Gastroesophageal sphincter (tissue), 4 donors: ENCODE measurements around the gene AHI1. TPM values are rescaled to one million over a fixed set of nuclear protein-coding genes. Genes with fewer than 3 reads are reported as not detected.

Source experiments
- ATAC-seq: fragments of 150-250 bp; one replicate; pipeline ENCODE4 v1.9.1; 2016; ENCODE audit warnings: mild to moderate bottlenecking, moderate library complexity
- H3K27ac ChIP-seq, 4 donors: fragments of 200-600 bp; sonication (generic) in 3 of 4; 1 replicate in 3 of 4; 2 replicates in 1 of 4; pipeline ENCODE4 v1.5.1; 2016 to 2019
- H3K27me3 ChIP-seq: fragments of 200-600 bp; sonication (generic); one replicate; pipeline ENCODE4 v1.5.1; 2019
- H3K36me3 ChIP-seq, 2 donors: fragments of 200-600 bp; sonication (generic); one replicate each; pipeline ENCODE4 v1.5.1; 2019; ENCODE audit warnings: control low read depth in 1 of 2
- H3K4me1 ChIP-seq, 3 donors: fragments of 200-600 bp; sonication (generic); 1 replicate in 2 of 3; 2 replicates in 1 of 3; pipeline ENCODE4 v1.5.1; 2016 to 2019; ENCODE audit warnings: control low read depth in 2 of 3
- H3K4me3 ChIP-seq, 2 donors: fragments of 200-600 bp; sonication (generic); one replicate each; pipeline ENCODE4 v1.5.1; 2019; ENCODE audit warnings: mild to moderate bottlenecking in 1 of 2, moderate library complexity in 1 of 2
- H3K9me3 ChIP-seq, 3 donors: fragments of 200-600 bp; sonication (generic); one replicate each; pipeline ENCODE4 v1.5.1; 2017 to 2019; ENCODE audit warnings: control low read depth in 2 of 3
- CTCF ChIP-seq, 4 experiments: fragments of 200-600 bp in 2 of 4; fragments of 450-650 bp in 2 of 4; sonication (generic) in 1 of 4; IDR thresholded peaks; one replicate each; pipeline ENCODE4 v1.5.1; 2017 to 2019; ENCODE audit warnings: antibody characterized with exemption in 4 of 4, mild to moderate bottlenecking in 2 of 4, moderate library complexity in 2 of 4
- EP300 ChIP-seq: sonication (generic); formaldehyde crosslinking; IDR thresholded peaks from one replicate; pipeline ENCODE4 v1.6.1; 2017; ENCODE audit warnings: antibody characterized with exemption, mild to moderate bottlenecking
- POLR2A ChIP-seq, 2 donors: fragments of 450-650 bp; IDR thresholded peaks; one replicate each; pipeline ENCODE4 v1.6.1; 2017; ENCODE audit warnings: antibody characterized with exemption in 2 of 2, mild to moderate bottlenecking in 2 of 2, moderate library complexity in 1 of 2
- POLR2AphosphoS5 ChIP-seq: sonication (generic); formaldehyde crosslinking; IDR thresholded peaks from one replicate; pipeline ENCODE4 v1.6.1; 2017; ENCODE audit warnings: antibody characterized with exemption
- WGBS, 2 donors: methylation state at CpG; one replicate each; pipeline ENCODE4 v1.1.5; 2018; ENCODE audit warnings: low coverage in 1 of 2; 5-methylcytosine and 5-hydroxymethylcytosine counted together
- total RNA-seq, 4 donors: library from RNA; depleted of rRNA; stranded (reverse); fragments of >200 nt; gene quantifications; one replicate each; pipeline ENCODE4 v1.1.0, GENCODE V29; 2016

Gene AHI1
- total RNA-seq, 4 donors from 2014 or later = 16.7 to 35.9 (median 27.0) TPM

- H3K27me3 ChIP-seq = no peaks in the 10 kb centered on the region
- no peaks in the 10 kb centered on the region for H3K36me3 ChIP-seq
- H3K27ac ChIP-seq = no peak overlapping the region
- no peak for TF ChIP-seq EP300
- peak; percentile 18 to 54 (median 32) for TF ChIP-seq CTCF (IDR thresholded peaks at IDR 0.05)
- ATAC-seq = no peak
- no peak overlapping the region for H3K4me3 ChIP-seq
- H3K4me1 ChIP-seq = no peaks in the 10 kb centered on the region
- WGBS, 2 donors = 63 to 64% methylated on average over 4 of the region's 4 CpGs
- no peaks in the 10 kb centered on the region for H3K9me3 ChIP-seq
Observed at GRCh38 chr6:135506270-135506997, 8.9 kb upstream of the AHI1 start.

GRCh38 chr6:135505648-135506047, 8.1 kb upstream of the AHI1 start:
- WGBS, 2 donors = 25 to 43% methylated on average over 1 of the region's 1 CpG
- TF ChIP-seq CTCF (IDR thresholded peaks at IDR 0.05) = no peak
- TF ChIP-seq POLR2AphosphoS5 = no peak
- no peak for TF ChIP-seq EP300
- no peak for TF ChIP-seq POLR2A (IDR thresholded peaks at IDR 0.05)
- ATAC-seq = no peak
- Histone ChIP-seq H3K9me3 (no peaks in the 10 kb centered on the region), H3K4me1 (no peaks in the 10 kb centered on the region), H3K36me3 (no peaks in the 10 kb centered on the region), H3K27me3 (no peaks in the 10 kb centered on the region), H3K4me3 (no peak overlapping the region), H3K27ac (no peak overlapping the region)

GRCh38 chr6:135505222-135505621, 7.7 kb upstream of the AHI1 start:
- Histone ChIP-seq H3K27ac (no peak overlapping the region), H3K27me3 (no peaks in the 10 kb centered on the region), H3K4me1 (no peaks in the 10 kb centered on the region), H3K36me3 (no peaks in the 10 kb centered on the region), H3K9me3 (no peaks in the 10 kb centered on the region), H3K4me3 (no peak overlapping the region)
- TF ChIP-seq POLR2A (IDR thresholded peaks at IDR 0.05) (no peak), POLR2AphosphoS5 (no peak), EP300 (no peak), CTCF (IDR thresholded peaks at IDR 0.05) (no peak)
- WGBS, 2 donors = 91 to 97% methylated on average over 3 of the region's 3 CpGs
- no peak for ATAC-seq

- TF ChIP-seq POLR2AphosphoS5 (no peak), POLR2A (IDR thresholded peaks at IDR 0.05) (no peak), EP300 (no peak), CTCF (IDR thresholded peaks at IDR 0.05) (no peak)
- H3K9me3 ChIP-seq = no peaks in the 10 kb centered on the region
- no peak overlapping the region for H3K4me3 ChIP-seq
- no peak for ATAC-seq
- whole genome bisulfite sequencing, 2 donors = 69 to 91% methylated on average over 3 of the region's 3 CpGs
- H3K27me3 ChIP-seq = no peaks in the 10 kb centered on the region
- no peak overlapping the region for H3K27ac ChIP-seq
- H3K36me3 ChIP-seq = no peaks in the 10 kb centered on the region
- no peaks in the 10 kb centered on the region for H3K4me1 ChIP-seq
Observed at GRCh38 chr6:135504734-135505133, 7.2 kb upstream of the AHI1 start.

GRCh38 chr6:135503703-135504475, 6.3 kb upstream of the AHI1 start:
- H3K9me3 ChIP-seq = no peaks in the 10 kb centered on the region
- H3K27ac ChIP-seq = no peak overlapping the region
- no peak for ATAC-seq
- no peaks in the 10 kb centered on the region for H3K36me3 ChIP-seq
- H3K4me1 ChIP-seq = peaks cover 0 to 5% (median under 1%) of the 10 kb centered on the region in 3 donors
- no peaks in the 10 kb centered on the region for H3K27me3 ChIP-seq
- no peak for TF ChIP-seq EP300
- TF ChIP-seq POLR2A (IDR thresholded peaks at IDR 0.05) = no peak
- TF ChIP-seq CTCF (IDR thresholded peaks at IDR 0.05) = no peak
- TF ChIP-seq POLR2AphosphoS5 = no peak
- WGBS, 2 donors = 78 to 82% methylated on average over 6 of the region's 6 CpGs
- no peak overlapping the region for H3K4me3 ChIP-seq
